Measurements from ENCODE around the gene PILRB.
"Not testable (repeated sequence)": the region's sequence is repeated elsewhere in the genome, so short reads cannot be mapped to it uniquely, and the experiment has no call there.

The PILRB gene

GRCh38 chr7:100344560-100345287 is 13.2 kb upstream of the PILRB start:
- peaks cover 27% of the 10 kb centered on the region for H3K36me3 ChIP-seq (ENCODE audit: insufficient read depth, low read length)
- H3K27ac ChIP-seq (ENCODE audit: low read depth, low read length); H3K4me1 ChIP-seq (ENCODE audit: insufficient read depth, low read length); H3K27me3 ChIP-seq (ENCODE audit: control insufficient read depth in 1 of 2, insufficient read depth in 2 of 2, low read length in 2 of 2); H3K4me3 ChIP-seq (ENCODE audit: low read depth in 1 of 2, low read length in 2 of 2); H3K9ac ChIP-seq (ENCODE audit: low read length); H3K9me3 ChIP-seq (ENCODE audit: low read length): not testable (repeated sequence)

DNA sequence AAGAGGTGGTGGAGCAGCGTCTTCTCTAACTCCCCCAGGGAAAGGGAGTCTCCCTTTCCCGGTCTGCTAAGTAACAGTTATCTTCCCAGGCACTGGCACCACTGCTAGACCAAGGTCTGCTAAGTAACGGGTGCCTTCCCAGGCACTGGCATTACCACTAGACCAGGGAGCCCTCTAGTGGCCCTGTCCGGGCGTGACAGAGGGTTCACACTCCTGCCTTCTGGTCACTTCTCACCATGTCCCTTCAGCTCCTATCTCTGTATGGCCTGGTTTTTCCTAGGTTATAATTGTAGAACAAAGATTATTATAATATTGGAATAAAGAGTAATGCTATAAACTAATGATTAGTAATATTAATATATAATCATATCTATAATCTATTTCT is 12.6 kb upstream of the PILRB start:
- H3K9me3 ChIP-seq (ENCODE audit: low read length); H3K27me3 ChIP-seq (ENCODE audit: control insufficient read depth in 1 of 2, insufficient read depth in 2 of 2, low read length in 2 of 2); H3K4me3 ChIP-seq (ENCODE audit: low read depth in 1 of 2, low read length in 2 of 2); H3K9ac ChIP-seq (ENCODE audit: low read length); H3K4me1 ChIP-seq (ENCODE audit: insufficient read depth, low read length); H3K27ac ChIP-seq (ENCODE audit: low read depth, low read length): not testable (repeated sequence)
- H3K36me3 ChIP-seq (ENCODE audit: insufficient read depth, low read length): peaks cover 31% of the 10 kb centered on the region

- H3K27me3 ChIP-seq (ENCODE audit: control insufficient read depth in 1 of 2, insufficient read depth in 2 of 2, low read length in 2 of 2): no peaks in the 10 kb centered on the region
- H3K9ac ChIP-seq (ENCODE audit: low read length): no peak overlapping the region
- no peaks in the 10 kb centered on the region for H3K9me3 ChIP-seq (ENCODE audit: low read length)
- H3K27ac ChIP-seq (ENCODE audit: low read depth, low read length): no peak overlapping the region
- H3K4me3 ChIP-seq (ENCODE audit: low read depth in 1 of 2, low read length in 2 of 2): no peak overlapping the region
- H3K4me1 ChIP-seq (ENCODE audit: insufficient read depth, low read length): no peaks in the 10 kb centered on the region
- peaks cover 44% of the 10 kb centered on the region for H3K36me3 ChIP-seq (ENCODE audit: insufficient read depth, low read length)
Observed at GRCh38 chr7:100346921-100347320, 11.0 kb upstream of the PILRB start.

GRCh38 chr7:100348805-100349204 is 9.1 kb upstream of the PILRB start:
- no peak overlapping the region for H3K27ac ChIP-seq (ENCODE audit: low read depth, low read length)
- peaks cover 53% of the 10 kb centered on the region for H3K36me3 ChIP-seq (ENCODE audit: insufficient read depth, low read length)
- H3K27me3 ChIP-seq (ENCODE audit: control insufficient read depth in 1 of 2, insufficient read depth in 2 of 2, low read length in 2 of 2): no peaks in the 10 kb centered on the region
- no peak overlapping the region for H3K4me3 ChIP-seq (ENCODE audit: low read depth in 1 of 2, low read length in 2 of 2)
- no peaks in the 10 kb centered on the region for H3K9me3 ChIP-seq (ENCODE audit: low read length)
- no peaks in the 10 kb centered on the region for H3K4me1 ChIP-seq (ENCODE audit: insufficient read depth, low read length)
- H3K9ac ChIP-seq (ENCODE audit: low read length): no peak overlapping the region

- no peak overlapping the region for H3K9ac ChIP-seq (ENCODE audit: low read length)
- no peaks in the 10 kb centered on the region for H3K9me3 ChIP-seq (ENCODE audit: low read length)
- H3K36me3 ChIP-seq (ENCODE audit: insufficient read depth, low read length): peaks cover 62% of the 10 kb centered on the region
- H3K4me3 ChIP-seq (ENCODE audit: low read depth in 1 of 2, low read length in 2 of 2): no peak overlapping the region
- H3K4me1 ChIP-seq (ENCODE audit: insufficient read depth, low read length): no peaks in the 10 kb centered on the region
- no peak overlapping the region for H3K27ac ChIP-seq (ENCODE audit: low read depth, low read length)
- no peaks in the 10 kb centered on the region for H3K27me3 ChIP-seq (ENCODE audit: control insufficient read depth in 1 of 2, insufficient read depth in 2 of 2, low read length in 2 of 2)
Observed at GRCh38 chr7:100349757-100350156, 8.2 kb upstream of the PILRB start.

DNA sequence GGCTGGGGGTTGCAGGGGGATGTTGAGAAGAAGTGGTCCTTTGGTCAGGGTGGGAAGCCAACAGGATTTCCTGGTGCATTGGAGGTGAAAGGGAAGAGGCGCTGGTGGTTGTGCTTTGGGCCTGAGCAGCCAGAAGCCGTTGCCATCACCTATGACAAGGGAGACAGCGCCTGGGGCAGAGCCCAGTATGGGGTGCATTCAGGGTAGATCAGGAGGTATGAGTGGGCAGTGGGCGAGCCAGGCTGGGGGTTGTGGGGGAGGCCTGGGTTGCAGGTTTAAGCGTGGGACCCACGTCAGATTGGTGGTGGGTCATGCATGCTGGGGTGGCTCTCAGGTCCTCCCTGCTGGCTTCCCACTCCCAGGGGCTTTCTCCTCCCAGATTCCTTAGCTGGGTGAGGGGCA is 6.3 kb upstream of the PILRB start:
- no peak overlapping the region for H3K9ac ChIP-seq (ENCODE audit: low read length)
- no peaks in the 10 kb centered on the region for H3K4me1 ChIP-seq (ENCODE audit: insufficient read depth, low read length)
- no peaks in the 10 kb centered on the region for H3K27me3 ChIP-seq (ENCODE audit: control insufficient read depth in 1 of 2, insufficient read depth in 2 of 2, low read length in 2 of 2)
- H3K4me3 ChIP-seq (ENCODE audit: low read depth in 1 of 2, low read length in 2 of 2): no peak overlapping the region
- no peak overlapping the region for H3K27ac ChIP-seq (ENCODE audit: low read depth, low read length)
- H3K9me3 ChIP-seq (ENCODE audit: low read length): no peaks in the 10 kb centered on the region
- H3K36me3 ChIP-seq (ENCODE audit: insufficient read depth, low read length): peaks cover 68% of the 10 kb centered on the region

DNA sequence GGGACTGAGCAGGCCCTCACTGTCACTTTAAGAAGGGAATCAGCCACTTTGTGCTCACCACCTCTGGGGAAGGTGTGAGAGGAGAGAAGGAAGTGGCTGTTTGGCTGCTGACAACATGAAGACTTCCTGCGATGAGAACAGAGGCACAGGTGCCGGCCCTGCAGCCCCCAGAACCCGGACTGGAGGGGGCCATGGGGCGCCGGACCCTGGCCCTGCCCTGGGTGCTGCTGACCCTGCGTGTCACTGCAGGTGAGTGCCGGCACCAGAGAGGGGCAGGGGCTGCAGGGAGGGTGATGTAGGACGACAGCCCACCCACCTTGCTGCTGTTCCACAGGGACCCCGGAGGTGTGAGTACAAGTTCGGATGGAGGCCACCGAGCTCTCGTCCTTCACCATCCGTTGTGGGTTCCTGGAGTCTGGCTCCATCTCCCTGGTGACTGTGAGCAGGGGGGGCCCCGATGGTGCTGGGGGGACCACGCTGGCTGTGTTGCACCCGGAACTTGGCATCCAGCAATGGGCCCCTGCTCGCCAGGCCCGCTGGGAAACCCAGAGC is 5.6 kb upstream of the PILRB start:
- H3K4me3 ChIP-seq (ENCODE audit: low read depth in 1 of 2, low read length in 2 of 2); H3K9me3 ChIP-seq (ENCODE audit: low read length); H3K27me3 ChIP-seq (ENCODE audit: control insufficient read depth in 1 of 2, insufficient read depth in 2 of 2, low read length in 2 of 2); H3K4me1 ChIP-seq (ENCODE audit: insufficient read depth, low read length); H3K9ac ChIP-seq (ENCODE audit: low read length); H3K27ac ChIP-seq (ENCODE audit: low read depth, low read length): not testable (repeated sequence)
- peaks cover 68% of the 10 kb centered on the region for H3K36me3 ChIP-seq (ENCODE audit: insufficient read depth, low read length)

- Histone ChIP-seq H3K4me3 (ENCODE audit: low read depth in 1 of 2, low read length in 2 of 2) (no peak overlapping the region), H3K9ac (ENCODE audit: low read length) (no peak overlapping the region), H3K27ac (ENCODE audit: low read depth, low read length) (no peak overlapping the region), H3K4me1 (ENCODE audit: insufficient read depth, low read length) (no peaks in the 10 kb centered on the region), H3K9me3 (ENCODE audit: low read length) (no peaks in the 10 kb centered on the region), H3K27me3 (ENCODE audit: control insufficient read depth in 1 of 2, insufficient read depth in 2 of 2, low read length in 2 of 2) (no peaks in the 10 kb centered on the region), H3K36me3 (ENCODE audit: insufficient read depth, low read length) (peaks cover 66% of the 10 kb centered on the region)
Observed at GRCh38 chr7:100352984-100353684, 4.8 kb upstream of the PILRB start.

DNA sequence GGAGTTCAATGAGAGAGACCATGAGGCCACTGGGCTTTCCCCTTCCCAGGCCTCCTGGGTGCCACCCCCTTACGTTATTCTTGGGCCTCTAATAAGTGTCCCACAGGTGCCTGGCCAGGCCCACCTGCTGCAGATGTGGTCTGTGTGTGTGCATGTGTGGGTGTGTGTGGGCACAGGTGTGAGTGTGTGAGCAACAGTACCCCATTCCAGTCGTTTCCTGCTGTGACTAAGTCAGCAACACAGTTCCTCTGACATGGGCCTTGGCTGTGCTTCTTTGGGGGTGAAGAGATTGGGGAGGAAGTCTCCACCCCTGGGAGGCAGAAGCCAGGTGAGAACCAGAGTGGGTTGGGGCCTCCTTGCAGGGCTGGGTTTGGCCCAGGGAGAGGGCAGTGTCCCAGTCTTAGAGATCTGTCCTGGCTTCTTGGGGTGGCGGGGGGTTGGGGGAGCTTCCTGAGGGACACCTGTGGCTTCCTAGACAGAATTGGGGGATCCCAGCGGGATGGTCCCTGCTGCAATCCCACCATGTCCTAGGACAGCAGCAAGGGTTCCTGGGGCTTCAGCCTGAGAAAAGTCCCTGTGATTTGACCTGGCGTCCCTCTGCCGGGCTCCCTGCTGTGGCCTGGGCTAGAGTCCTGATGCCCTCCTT is 4.1 kb upstream of the PILRB start:
- no peak overlapping the region for H3K9ac ChIP-seq (ENCODE audit: low read length)
- no peak overlapping the region for H3K4me3 ChIP-seq (ENCODE audit: low read depth in 1 of 2, low read length in 2 of 2)
- no peak overlapping the region for H3K27ac ChIP-seq (ENCODE audit: low read depth, low read length)
- H3K4me1 ChIP-seq (ENCODE audit: insufficient read depth, low read length): no peaks in the 10 kb centered on the region
- H3K9me3 ChIP-seq (ENCODE audit: low read length): no peaks in the 10 kb centered on the region
- no peaks in the 10 kb centered on the region for H3K27me3 ChIP-seq (ENCODE audit: control insufficient read depth in 1 of 2, insufficient read depth in 2 of 2, low read length in 2 of 2)
- H3K36me3 ChIP-seq (ENCODE audit: insufficient read depth, low read length): peaks cover 73% of the 10 kb centered on the region

- no peak overlapping the region for H3K4me3 ChIP-seq (ENCODE audit: low read depth in 1 of 2, low read length in 2 of 2)
- no peaks in the 10 kb centered on the region for H3K9me3 ChIP-seq (ENCODE audit: low read length)
- H3K27ac ChIP-seq (ENCODE audit: low read depth, low read length): no peak overlapping the region
- no peaks in the 10 kb centered on the region for H3K4me1 ChIP-seq (ENCODE audit: insufficient read depth, low read length)
- H3K27me3 ChIP-seq (ENCODE audit: control insufficient read depth in 1 of 2, insufficient read depth in 2 of 2, low read length in 2 of 2): no peaks in the 10 kb centered on the region
- H3K36me3 ChIP-seq (ENCODE audit: insufficient read depth, low read length): peaks cover 76% of the 10 kb centered on the region
- no peak overlapping the region for H3K9ac ChIP-seq (ENCODE audit: low read length)
Observed at GRCh38 chr7:100356416-100357068, 1.4 kb upstream of the PILRB start.

DNA sequence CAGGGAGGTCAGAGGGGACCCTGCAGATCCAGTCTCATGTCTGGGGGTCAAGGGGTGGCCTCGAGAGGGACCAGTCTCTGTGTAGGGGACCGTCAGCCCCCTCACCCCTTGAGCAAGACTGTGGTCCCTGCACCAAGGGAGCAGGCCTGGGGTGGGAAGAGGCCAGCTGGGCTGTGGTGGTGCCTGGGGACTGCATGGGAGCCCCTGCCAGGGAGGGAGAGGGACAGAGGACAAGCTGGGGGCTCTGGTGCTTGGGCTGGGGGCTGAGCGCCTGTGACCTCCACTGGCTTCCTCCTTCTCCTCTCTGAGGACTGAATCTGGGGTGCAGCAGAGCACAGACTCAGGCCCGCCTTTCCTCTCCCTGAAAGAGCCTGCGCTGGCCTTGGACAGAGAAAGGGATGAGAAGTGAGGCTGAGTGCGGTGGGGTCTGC is 771 bp upstream of the PILRB start:
- Histone ChIP-seq H3K36me3 (ENCODE audit: insufficient read depth, low read length) (peaks cover 74% of the 10 kb centered on the region), H3K9me3 (ENCODE audit: low read length) (no peaks in the 10 kb centered on the region), H3K9ac (ENCODE audit: low read length) (no peak overlapping the region), H3K27ac (ENCODE audit: low read depth, low read length) (no peak overlapping the region), H3K4me1 (ENCODE audit: insufficient read depth, low read length) (no peaks in the 10 kb centered on the region), H3K27me3 (ENCODE audit: control insufficient read depth in 1 of 2, insufficient read depth in 2 of 2, low read length in 2 of 2) (no peaks in the 10 kb centered on the region), H3K4me3 (ENCODE audit: low read depth in 1 of 2, low read length in 2 of 2) (no peak overlapping the region)

Measured in muscle layer of colon (tissue), 2 donors.